GM19395 (cell line): ENCODE results near the gene ADARB1.
A peak's percentile ranks its signal among the peaks of the same experiment; 100 is the strongest.
"Not testable (repeated sequence)": the region's sequence is repeated elsewhere in the genome, so short reads cannot be mapped to it uniquely, and the experiment has no call there.

Experiments used
- ATAC-seq: cut with Tn5 transposase; IDR thresholded peaks from one replicate; pipeline ENCODE4 v1.9.1; 2021; ENCODE audit warnings: mild to moderate bottlenecking, moderate library complexity; ENCODE audit not compliant: unreplicated experiment

Gene ADARB1

DNA sequence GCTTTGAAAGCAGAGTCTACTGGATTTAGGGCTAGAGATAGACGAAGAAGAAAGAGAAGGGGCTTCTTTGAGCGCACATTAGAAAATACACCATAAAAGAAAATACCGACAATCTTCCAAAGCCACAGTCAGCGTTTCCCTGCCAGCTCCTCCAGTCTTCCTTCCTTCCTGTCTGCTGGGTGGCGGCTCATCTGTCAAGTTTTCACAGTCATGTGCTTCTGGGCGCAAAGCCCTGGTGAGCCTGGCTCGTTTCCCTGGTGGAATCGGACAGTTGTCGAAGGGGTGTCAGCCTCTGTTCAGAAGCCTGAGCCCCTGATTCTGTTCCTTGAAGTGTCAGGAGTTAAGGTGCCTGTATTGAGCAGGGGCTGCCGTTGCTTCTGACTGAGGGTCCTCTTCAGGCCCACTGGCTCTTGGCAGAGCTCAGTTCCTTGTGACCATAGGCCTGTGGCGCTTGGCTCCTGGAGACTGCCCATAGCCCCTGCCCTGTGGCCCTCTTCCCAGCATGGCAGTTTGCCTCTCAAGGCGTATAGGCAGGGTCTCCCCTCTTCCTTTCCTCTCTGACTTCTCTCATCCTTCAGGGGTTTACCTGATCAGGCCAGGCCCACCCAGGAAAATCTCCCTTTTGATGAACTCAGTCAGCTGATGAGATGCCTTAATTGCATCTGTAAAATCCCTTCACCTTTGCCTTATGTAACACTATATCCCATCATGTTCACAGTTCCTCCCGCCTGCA lies 58.6 kb downstream of the ADARB1 start:
- ATAC-seq: no peak

DNA sequence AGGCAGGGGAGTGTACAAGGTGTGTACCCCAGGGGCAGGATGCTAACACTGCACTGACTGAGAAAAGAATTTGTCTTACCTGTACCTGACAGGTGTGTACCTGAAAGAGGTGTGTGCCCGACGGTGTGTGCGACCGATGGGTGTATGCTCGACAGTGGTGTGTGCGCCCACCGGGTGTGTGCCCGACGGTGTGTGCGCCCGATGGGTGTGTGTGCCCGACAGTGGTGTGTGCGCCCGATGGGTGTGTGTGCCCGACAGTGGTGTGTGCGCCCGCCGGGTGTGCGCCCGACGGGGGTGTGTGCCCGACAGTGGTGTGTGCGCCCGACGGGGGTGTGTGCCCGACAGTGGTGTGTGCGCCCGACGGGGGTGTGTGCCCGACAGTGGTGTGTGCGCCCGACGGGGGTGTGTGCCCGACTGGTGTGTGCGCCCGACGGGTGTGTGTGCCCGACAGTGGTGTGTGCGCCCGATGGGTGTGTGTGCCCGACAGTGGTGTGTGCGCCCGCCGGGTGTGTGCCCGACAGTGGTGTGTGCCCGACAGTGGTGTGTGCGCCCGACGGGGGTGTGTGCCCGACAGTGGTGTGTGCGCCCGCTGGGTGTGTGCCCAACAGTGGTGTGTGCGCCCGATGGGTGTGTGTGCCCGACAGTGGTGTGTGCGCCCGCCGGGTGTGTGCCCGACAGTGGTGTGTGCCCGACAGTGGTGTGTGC lies 59.3 kb downstream of the ADARB1 start:
- not testable (repeated sequence) for ATAC-seq

DNA sequence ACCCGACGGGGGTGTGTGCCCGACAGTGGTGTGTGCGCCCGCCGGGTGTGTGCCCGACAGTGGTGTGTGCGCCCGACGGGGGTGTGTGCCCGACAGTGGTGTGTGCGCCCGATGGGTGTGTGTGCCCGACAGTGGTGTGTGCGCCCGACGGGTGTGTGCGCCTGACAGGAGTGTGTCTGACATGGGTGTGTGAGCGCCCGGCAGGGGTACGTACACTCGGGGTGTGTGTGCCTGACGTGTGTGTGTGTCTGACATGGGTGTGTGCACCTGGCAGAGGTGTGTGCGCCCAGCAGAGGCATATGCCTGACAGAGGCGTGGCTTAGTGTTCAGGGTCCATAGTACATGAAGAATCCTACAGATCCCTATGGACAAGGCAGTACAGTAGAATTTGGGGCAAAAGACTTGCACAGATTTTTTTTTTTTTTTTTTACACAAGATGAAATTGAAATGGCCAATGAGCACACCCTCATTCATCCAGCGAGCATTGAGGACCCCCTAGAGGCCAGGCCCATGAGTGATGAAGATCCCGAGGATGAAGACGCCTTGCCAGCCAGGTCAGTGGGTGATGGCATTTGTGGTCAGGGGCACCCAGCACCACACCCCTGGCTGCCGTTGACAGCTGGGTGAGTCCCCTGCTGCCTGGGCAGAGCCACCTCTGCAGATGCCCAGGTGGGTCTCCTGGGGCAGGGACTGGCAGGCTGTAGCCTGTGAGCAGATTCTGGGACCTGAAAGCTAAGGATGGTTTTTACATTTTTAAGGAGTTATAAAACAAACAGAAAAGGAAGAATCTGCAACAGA lies 60.1 kb downstream of the ADARB1 start:
- no peak for ATAC-seq

DNA sequence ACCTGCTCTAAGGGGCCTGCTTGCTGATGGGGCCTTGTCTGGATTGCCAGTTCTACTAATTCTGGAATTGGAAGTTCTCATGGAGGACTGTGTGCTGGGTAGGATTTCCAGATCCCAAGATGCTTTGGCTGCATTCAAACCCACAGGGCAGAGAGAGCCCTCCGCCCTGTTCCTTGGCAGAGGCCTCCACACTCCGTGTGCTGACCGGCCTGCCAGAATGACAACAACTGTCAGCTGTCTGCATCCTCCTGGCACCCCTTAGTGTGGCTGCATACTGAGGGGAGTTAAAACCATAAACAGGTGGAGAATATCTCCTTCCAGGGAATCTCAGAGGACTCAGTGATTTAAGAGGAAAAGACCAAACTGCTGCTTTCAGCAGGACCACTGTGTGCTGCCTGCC lies 60.7 kb downstream of the ADARB1 start:
- no peak for ATAC-seq

DNA sequence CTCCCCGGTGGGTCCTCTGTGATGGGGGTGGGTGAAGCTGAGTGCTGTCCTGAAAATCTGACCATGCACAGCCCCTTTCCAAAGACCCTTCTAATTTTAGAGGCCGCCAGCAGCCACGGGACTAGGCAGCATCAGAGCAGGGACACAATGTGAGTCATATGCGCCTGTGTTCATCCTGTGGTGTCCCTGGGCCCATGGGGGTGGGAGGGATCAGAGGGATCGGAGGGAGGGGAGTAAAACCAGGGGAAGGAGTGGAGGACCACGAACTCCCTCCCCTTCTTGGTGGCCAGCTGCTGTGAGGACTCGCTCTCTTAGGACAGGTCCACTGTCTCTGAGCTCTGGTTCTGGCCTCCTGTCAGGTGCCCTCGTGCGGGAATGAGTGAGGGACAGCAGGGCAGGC lies 61.5 kb downstream of the ADARB1 start:
- ATAC-seq: no peak

DNA sequence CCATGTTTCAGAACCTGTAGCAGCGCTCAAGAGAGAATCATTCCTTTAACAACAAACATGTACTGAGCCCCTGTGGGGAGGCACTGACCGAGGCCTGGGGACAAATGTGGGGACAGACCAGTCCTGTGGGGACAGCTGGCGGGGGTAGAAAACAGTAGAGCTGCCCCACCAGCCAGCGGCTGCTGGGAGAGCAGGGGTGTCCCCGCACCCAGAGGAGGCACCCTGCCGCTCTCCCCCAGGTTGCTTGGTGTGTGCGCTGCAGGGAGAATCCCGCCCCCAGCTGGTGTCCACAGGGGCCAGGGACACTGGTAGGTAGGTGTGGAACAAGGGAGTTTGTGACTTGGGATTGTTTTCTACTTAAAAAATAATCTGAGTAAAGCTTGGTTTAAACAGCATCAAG lies 62.1 kb downstream of the ADARB1 start:
- ATAC-seq: no peak

DNA sequence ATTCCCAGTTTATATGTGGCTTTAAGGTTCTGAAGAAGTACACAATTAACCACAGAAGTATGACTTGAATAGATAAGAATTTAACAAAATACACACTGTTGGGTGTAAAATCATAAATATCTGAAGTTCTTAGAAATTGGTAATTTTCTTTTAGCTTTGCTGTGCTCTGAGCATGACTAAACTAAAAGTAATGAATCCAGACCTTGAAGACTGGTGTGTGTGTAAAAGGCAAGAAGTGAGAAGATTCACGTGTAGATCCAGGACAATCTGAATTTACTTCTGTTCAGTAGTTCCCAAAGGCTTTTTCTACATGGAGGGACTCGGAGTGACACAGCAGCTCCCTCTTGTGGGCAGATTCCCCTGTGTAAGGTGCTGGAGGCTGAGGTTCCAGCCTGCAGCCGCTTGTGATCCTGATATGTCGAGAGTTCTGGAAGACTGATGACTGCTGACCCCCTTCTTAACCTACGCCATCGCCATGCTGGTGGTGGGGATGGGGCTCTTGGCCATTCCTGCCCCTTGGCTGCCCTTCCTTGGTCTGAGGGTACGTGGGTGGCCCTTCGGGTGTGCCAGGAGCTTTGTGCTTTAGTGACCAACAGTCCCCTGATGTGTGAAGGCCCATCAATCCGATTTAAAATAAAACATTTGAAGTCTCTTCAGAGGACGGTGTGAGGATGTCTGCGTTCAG lies 62.7 kb downstream of the ADARB1 start:
- no peak for ATAC-seq

DNA sequence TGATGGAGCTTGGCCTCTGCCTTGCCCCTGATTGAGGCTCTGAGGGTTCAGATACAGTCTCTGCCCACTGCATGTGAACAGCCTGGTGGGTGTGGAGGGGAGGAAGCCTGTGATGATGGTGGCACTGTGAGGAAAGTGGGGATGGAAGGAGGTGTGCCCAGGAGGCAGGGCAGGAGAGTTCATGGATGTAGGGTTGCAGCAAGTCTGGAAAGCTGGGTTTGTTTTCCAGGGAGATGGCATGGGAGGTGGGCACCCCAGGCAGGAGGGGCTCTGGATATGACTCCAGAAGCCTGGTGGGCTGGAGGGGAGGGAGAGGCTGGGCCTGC lies 63.2 kb downstream of the ADARB1 start:
- no peak for ATAC-seq

DNA sequence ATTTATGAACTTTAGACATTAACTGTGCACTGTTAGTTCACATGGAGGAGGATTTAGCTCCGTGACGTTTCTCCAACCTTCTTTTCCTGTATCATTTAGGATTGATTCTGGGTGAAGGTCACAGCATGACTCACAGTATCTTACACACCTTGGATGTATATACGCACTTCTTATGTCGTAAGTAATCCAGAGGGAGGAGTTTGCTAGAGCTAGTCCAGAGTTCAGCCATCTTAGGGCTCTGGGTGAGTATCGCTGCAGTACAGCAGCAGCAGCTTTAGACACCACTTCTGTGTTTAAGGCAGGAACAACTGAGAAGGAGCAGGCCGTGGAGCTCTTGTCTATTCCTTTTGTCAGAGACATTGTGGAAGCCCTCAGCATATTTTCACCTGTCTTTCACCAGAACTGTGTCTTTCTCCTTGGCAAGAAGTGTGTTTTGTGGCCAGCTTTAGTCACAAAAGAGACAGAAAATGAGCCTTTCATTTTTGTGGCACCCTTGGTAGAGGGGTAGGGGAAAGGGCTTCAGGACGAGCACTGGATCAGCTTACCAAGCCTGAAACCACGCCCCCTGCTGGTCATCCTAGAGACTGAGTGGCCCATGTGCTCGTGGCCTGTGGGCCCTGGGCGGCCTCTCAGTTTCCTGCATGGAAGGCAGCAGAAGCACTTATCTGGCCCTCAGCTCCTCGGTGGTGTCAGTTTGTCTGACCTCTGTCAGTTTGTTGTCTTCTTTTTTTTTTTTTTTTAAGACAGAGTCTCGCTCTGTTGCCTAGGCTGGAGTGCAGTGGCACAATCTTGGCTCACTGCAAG lies 64.0 kb downstream of the ADARB1 start:
- no peak for ATAC-seq

DNA sequence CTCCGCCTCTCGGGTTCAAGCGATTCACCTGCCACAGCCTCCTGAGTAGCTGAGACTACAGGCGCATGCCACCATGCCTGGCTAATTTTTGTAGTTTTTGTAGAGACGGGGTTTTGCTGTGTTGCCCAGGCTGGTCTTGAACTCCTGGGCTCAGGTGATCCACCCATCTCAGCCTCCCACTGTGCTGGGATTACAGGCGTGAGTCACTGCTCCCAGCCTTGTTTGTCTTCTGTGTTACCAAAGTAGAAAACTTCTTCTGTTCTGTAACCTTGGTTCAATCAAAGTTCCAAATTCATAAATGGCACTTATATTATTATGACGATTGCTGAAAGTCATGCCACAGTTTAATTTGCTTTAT lies 64.6 kb downstream of the ADARB1 start:
- ATAC-seq: not testable (repeated sequence)

DNA sequence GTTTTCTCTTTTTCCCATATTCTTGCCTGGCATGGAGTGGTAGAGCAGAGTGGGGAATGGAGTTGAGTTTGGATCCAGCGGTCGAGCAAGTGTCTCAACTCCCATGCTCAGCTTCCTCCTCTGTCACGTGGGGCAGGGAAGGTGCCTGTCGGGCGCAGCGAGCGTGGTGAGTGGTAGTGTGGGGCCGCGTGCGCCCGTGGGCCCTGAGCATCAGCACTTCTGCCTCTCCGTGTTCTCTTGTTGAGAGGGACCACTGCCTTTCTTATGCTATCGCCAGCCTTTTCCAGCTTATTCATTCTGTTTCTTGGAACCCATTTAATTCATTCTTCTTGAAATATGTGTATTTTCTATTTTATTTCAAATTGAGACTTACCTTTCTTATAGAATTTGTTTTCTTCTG lies 65.1 kb downstream of the ADARB1 start:
- no peak for ATAC-seq

DNA sequence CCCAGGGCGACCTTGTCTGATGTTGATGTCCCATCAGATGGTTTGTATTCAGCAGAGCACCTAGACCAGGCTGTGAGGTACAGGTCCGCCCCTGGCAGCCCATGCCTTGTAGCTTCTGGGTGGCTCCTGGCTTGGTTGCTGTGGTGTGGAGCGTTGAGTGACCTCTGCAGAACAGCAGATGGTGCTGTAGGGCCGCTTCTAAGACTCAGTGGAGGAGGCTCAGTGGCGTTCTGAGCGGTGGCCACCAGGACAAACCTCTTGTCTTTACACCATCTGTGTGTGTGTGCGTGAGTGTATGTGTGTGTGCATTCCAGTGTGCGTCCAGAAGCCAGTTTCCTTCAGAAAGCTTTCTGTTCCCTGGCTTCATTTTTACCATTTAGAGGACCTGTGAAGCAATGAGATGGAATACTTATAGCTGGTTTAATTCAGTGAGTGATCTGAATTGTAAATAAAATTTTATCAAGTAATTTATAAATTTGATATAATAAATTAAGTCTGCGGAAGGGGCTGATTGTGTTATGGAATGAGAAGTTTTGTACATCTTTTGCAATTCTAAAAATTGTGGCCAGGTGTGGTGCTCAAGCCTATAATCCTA lies 66.1 kb downstream of the ADARB1 start:
- peak; percentile 61 for ATAC-seq

DNA sequence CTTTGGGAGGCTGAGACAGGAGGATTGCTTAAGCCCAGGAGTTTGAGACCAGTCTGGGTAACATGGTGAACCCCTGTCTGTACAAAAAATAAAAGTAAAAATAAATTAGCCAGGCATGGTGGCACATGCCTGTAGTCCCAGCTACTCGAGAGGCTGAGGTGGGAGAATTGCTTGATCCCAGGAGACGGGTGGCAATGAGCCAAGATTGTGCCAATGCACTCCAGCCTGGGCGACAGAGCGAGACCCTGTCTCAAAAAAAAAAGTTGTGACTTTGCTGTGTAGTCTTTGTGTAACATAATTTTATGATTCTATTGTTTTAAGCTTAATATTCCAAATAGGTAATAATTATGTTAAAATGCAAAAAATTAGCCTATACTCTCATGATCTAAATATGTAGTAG lies 66.6 kb downstream of the ADARB1 start:
- not testable (repeated sequence) for ATAC-seq

DNA sequence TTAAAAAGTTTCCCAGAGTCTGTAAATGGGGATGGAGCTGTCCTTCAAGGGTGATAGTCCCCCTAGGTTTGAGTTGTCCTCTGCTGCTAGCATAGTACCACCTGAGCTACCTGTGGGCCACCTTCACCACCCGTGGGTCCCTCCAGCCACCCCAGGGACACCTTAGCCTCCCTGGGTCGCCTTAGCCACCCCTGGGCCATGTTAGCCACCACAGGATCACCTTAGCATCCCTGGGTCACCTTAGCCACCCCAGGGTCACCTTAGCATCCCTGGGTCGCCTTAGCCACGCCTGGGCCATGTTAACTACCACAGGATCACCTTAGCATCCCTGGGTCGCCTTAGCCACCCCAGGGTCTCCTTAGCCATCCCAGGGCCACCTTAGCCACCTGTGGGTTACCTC lies 67.1 kb downstream of the ADARB1 start:
- no peak for ATAC-seq

DNA sequence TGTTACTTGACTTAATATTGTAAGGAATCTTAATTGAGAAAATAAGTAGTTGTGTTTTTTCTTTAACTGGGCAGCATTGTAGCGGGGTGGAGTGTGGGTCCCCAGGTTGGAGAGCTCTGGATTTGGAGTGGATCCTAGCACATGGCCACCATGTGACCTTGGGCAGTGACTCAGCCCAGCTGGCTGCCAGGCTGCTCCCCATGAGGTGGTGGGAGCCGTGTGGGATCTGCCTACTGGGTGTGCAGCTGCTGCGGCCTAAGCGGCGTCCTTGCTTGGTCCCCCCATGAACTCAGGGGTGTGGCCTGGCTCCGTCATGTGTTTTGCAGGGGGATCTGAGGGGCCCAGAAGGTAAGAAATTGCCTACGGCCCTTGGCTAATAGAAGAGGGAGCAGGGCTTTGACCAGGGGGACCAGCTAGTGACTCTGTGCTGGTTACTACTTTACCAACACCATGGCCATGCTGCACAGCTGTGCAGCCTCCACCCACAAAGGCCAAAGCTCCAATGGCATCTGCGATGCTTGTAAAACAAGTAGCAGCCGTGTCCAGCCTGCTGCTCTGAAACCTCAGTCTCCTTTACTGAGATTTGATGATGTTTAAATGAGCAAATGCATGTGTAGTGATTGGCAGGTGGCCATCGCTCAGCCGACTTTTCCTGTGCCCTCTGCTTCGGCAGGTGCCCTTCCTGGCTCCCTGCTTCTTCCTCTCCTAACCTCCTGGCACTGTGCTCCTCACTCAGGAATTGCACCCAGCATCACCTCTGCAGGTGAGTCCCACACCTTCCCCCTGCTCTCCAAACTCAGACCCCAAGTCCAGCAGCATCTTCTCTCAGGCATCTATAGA lies 68.3 kb downstream of the ADARB1 start:
- no peak for ATAC-seq

DNA sequence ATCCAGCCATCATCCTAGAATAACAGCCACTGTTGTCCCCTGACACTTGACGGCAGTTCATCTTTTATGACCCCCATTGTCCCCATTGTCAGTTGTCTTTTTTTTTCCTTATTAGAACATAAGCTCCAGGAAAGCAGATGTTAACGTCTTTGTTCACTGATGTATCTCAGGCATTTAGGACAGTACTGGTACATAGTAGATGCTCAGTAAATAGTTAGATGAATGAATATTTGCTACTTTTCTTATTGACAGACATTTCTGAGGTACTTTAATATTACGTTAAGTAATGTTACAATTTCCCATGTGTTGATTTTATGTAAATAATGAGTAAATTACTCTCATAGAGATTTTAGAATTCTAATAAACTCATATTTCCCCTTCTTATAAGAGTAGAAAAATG lies 69.5 kb downstream of the ADARB1 start:
- ATAC-seq: no peak

DNA sequence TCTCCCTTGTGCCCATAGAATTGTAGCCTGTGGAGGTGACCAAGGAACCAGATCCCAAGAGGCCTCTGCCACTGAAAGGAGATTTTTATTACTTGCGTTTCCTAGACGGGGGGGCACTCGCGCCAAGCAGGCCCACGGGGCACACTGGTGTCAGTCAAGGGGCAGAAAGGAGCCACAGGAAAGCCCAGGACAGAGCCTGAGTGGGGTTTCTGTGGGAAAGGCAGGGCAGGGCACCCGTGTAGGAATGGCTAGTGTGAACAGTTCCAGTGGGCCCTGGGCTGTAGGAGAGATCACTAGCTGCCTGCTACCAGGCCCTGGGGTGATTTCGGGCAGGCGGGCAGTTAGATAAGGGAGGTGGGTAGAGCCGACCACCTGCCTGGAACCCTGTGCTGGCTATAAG lies 70.8 kb downstream of the ADARB1 start:
- no peak for ATAC-seq

DNA sequence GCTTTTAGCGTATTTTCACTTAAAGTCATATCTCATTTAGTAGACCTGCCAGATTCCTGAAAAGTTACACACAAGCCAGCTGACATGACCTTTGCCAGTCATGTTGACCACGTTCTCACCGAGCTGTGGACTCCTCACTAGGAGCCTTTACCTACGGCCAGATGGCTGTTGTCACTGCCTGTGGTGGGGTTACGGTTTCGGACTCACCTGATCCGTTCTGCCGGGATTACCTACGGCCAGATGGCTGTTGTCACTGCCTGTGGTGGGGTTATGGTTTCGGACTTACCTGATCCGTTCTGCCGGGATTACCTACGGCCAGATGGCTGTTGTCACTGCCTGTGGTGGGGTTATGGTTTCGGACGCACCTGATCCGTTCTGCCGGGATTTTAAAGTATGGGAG lies 71.5 kb downstream of the ADARB1 start:
- ATAC-seq: not testable (repeated sequence)

DNA sequence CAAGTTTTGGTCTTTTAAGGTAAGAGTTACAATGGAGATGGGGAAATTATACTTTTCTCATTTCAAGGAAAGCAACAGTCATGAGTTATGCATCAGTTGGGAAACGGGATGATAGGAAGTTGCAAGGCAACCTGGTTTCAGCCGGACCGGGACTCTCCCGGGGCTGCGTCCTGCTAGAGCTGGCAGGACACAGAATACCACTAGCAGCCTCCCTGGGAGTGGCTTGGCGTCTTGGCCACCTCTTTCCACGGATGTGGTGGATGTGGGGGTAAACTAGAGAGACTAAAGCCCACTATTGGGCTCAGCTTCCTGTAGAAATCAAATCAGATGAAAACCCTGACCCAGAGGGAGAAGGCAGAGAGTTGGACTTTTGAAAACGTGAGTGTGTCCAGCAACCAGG lies 71.9 kb downstream of the ADARB1 start:
- ATAC-seq: no peak
